Islet precursor cell (in vitro differentiated cells): ENCODE results near the gene RNF121.

Experiments used
- DNase-seq: peaks from one replicate; pipeline ENCODE4 v3.0.0-alpha.2; 2018

The RNF121 gene

GRCh38 chr11:72006309-72007088, 77.7 kb downstream of the RNF121 start:
- DNase-seq = no peak

GRCh38 chr11:72007089-72007476, 78.2 kb downstream of the RNF121 start:
- no peak for DNase-seq

- DNase-seq = no peak
These were observed 78.7 kb downstream of the RNF121 start for GRCh38 chr11:72007587-72007986.

GRCh38 chr11:72008728-72009127, 79.9 kb downstream of the RNF121 start:
- no peak for DNase-seq

GRCh38 chr11:72009156-72009555, 80.3 kb downstream of the RNF121 start:
- DNase-seq = no peak

GRCh38 chr11:72010529-72011233, 81.8 kb downstream of the RNF121 start:
- DNase-seq = peak; percentile 40

GRCh38 chr11:72012091-72012630, 83.3 kb downstream of the RNF121 start:
- DNase-seq = peak; percentile 33

- peak; percentile 49 for DNase-seq
These were observed 84.3 kb downstream of the RNF121 start for GRCh38 chr11:72012897-72013721.

GRCh38 chr11:72013765-72014711, 85.2 kb downstream of the RNF121 start:
- DNase-seq = no peak

- no peak for DNase-seq
These were observed 86.0 kb downstream of the RNF121 start for GRCh38 chr11:72014761-72015320.

- peak; percentile 85 for DNase-seq
These were observed 86.7 kb downstream of the RNF121 start for GRCh38 chr11:72015511-72016061.

- no peak for DNase-seq
These were observed 89.3 kb downstream of the RNF121 start for GRCh38 chr11:72018171-72018570.

- DNase-seq = no peak
These were observed 94.5 kb downstream of the RNF121 start for GRCh38 chr11:72023335-72023734.

GRCh38 chr11:72024069-72024754, 95.4 kb downstream of the RNF121 start:
- DNase-seq = no peak

GRCh38 chr11:72026090-72026489, 97.2 kb downstream of the RNF121 start:
- no peak for DNase-seq

GRCh38 chr11:72030472-72031045, 101.7 kb downstream of the RNF121 start:
- no peak for DNase-seq

GRCh38 chr11:72036687-72037086, 107.8 kb downstream of the RNF121 start:
- no peak for DNase-seq

GRCh38 chr11:72037554-72038311, 108.9 kb downstream of the RNF121 start:
- DNase-seq = no peak

- no peak for DNase-seq
These were observed 109.6 kb downstream of the RNF121 start for GRCh38 chr11:72038491-72038890.
